CD8-positive, alpha-beta memory T cell (primary cell): ENCODE data around the gene SPTAN1. TPM values are rescaled to one million over a fixed set of nuclear protein-coding genes. Genes with fewer than 3 reads are reported as not detected.
"Not testable (repeated sequence)": the region's sequence is repeated elsewhere in the genome, so short reads cannot be mapped to it uniquely, and the experiment has no call there.

Source experiments
- CTCF ChIA-PET: fragments of 350-600 bp; sonication (Branson Sonifier 250); formaldehyde crosslinking; loops from one replicate; lab custom pipeline; 2021; ENCODE audit warnings: antibody characterized with exemption; lab: Charles Lee
- POLR2A ChIA-PET: fragments of 350-600 bp; sonication (Branson Sonifier 250); formaldehyde crosslinking; loops from one replicate; lab custom pipeline; 2021; ENCODE audit warnings: antibody characterized with exemption; lab: Charles Lee
- DNase-seq, 5 donors: peaks; one replicate each; pipeline versions ENCODE4 v3.0.0 to v3.0.0-alpha.2; 2020 to 2022; ENCODE audit warnings: mixed read lengths in 1 of 5
- H3K27ac ChIP-seq: one replicate; pipeline ENCODE4 v1.7.0; 2013; ENCODE audit warnings: low read depth, mild to moderate bottlenecking, low read length, moderate library complexity
- H3K27me3 ChIP-seq: 2 replicates; pipeline ENCODE4 v1.7.0; 2013; ENCODE audit warnings: low read length, mild to moderate bottlenecking; ENCODE audit not compliant: insufficient read depth, poor library complexity, severe bottlenecking
- H3K36me3 ChIP-seq: 2 replicates; pipeline ENCODE4 v1.7.0; 2013; ENCODE audit warnings: mild to moderate bottlenecking, low read length, moderate library complexity; ENCODE audit not compliant: insufficient read depth
- H3K4me1 ChIP-seq: 2 replicates; pipeline ENCODE4 v1.7.0; 2013; ENCODE audit warnings: mild to moderate bottlenecking, low read length, moderate library complexity; ENCODE audit not compliant: insufficient read depth
- H3K4me3 ChIP-seq: 2 replicates; pipeline ENCODE4 v1.7.0; 2013; ENCODE audit warnings: mild to moderate bottlenecking, low read length
- H3K9me3 ChIP-seq: 2 replicates; pipeline ENCODE4 v1.7.0; 2013; ENCODE audit warnings: mild to moderate bottlenecking, low read length
- H3K27ac Mint-ChIP-seq, 8 donors: one replicate each; pipeline ENCODE4 v1.8.0; 2020 to 2021; ENCODE audit warnings: mixed read lengths in 8 of 8, mild to moderate bottlenecking in 6 of 8, inconsistent platforms in 3 of 8, moderate library complexity in 3 of 8
- H3K27me3 Mint-ChIP-seq, 2 donors: one replicate each; pipeline ENCODE4 v1.8.0; 2020 to 2021; ENCODE audit warnings: mixed read lengths in 2 of 2, mild to moderate bottlenecking in 1 of 2, moderate library complexity in 1 of 2
- H3K36me3 Mint-ChIP-seq, 3 donors: one replicate each; pipeline ENCODE4 v1.8.0; 2020 to 2021; ENCODE audit warnings: mixed read lengths in 3 of 3, inconsistent platforms in 1 of 3, mild to moderate bottlenecking in 1 of 3
- H3K4me1 Mint-ChIP-seq, 3 donors: one replicate each; pipeline ENCODE4 v1.8.0; 2020 to 2021; ENCODE audit warnings: mixed read lengths in 3 of 3, inconsistent platforms in 1 of 3, mild to moderate bottlenecking in 1 of 3
- H3K4me3 Mint-ChIP-seq, 7 donors: one replicate each; pipeline ENCODE4 v1.8.0; 2020 to 2021; ENCODE audit warnings: mixed read lengths in 7 of 7, mild to moderate bottlenecking in 6 of 7, moderate library complexity in 4 of 7, inconsistent platforms in 2 of 7
- H3K9me3 Mint-ChIP-seq, 5 donors: one replicate each; pipeline ENCODE4 v1.8.0; 2020 to 2022; ENCODE audit warnings: mixed read lengths in 5 of 5, mild to moderate bottlenecking in 3 of 5, moderate library complexity in 2 of 5, inconsistent platforms in 1 of 5
- polyA plus RNA-seq: library from polyadenylated mRNA; unstranded; fragments of 300-500 nt; fragmentation: Illumina TruSeq; gene quantifications from one replicate; pipeline ENCODE4 v1.2.3, GENCODE V29; 2021
- total RNA-seq, 2 experiments: library from RNA; stranded (reverse); gene quantifications; one replicate each; pipeline ENCODE4 v1.2.3, GENCODE V29; 2021

Gene SPTAN1
- total and polyA plus RNA-seq, 3 experiments from 2014 or later: 132 to 203 (median 195) TPM

GRCh38 chr9:128656416-128657343, 104.3 kb downstream of the SPTAN1 start, which contains the start of gene DYNC2I2:
DYNC2I2 (minus strand) TSS chr9:128656847; CDS start chr9:128656726, 121 bp downstream.
- Mint-ChIP-seq H3K9me3 (no peaks in the 10 kb centered on the region), H3K36me3 (peaks cover 0 to 4% (median 0%) of the 10 kb centered on the region in 3 donors), H3K27me3 (peaks cover 0 to 2% of the 10 kb centered on the region in 2 donors), H3K27ac (peak within 1 kb of the TSS; percentile 88 to 99 (median 99)), H3K4me1 (peaks cover 7 to 8% (median 8%) of the 10 kb centered on the region in 3 donors), H3K4me3 (peak within 1 kb of the TSS; percentile 85 to 95 (median 94))
- H3K9me3 ChIP-seq: no peaks in the 10 kb centered on the region
- peak; percentile 95 to 98 (median 95) for DNase-seq
- POLR2A ChIA-PET: interaction anchor here (1.2 kb wide), 1 partner anchor 33 kb away, joined by 5 read pairs; no protein-coding TSS in a partner anchor
- peaks cover 8% of the 10 kb centered on the region for H3K4me1 ChIP-seq
- CTCF ChIA-PET: interaction anchor here (1.0 to 1.4 kb wide), 2 partner anchors 28 to 68 kb away, joined by 3 to 4 read pairs; no protein-coding TSS in a partner anchor
- peak within 1 kb of the TSS; percentile 98 for H3K4me3 ChIP-seq
- H3K27ac ChIP-seq: peak within 1 kb of the TSS; percentile 99
- no peaks in the 10 kb centered on the region for H3K27me3 ChIP-seq
- no peaks in the 10 kb centered on the region for H3K36me3 ChIP-seq

DNA sequence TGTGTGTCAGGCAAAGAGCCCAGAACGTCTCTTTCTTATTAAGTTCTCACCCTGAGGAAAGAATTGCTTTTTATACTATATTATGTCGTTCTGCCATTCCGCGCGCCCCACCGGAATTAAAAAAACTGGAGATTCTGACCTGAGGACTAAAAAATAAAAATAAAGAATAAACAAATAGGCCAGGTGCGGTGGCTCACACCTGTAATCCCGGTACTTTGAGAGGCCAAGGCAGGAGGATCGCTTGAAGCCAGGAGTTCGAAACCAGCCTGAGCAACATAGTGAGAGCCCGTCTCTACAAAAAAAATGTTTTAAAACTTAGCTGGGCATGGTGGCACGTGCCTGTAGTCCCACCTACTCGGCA, 104.9 kb downstream of the SPTAN1 start:
- Histone ChIP-seq H3K4me3 (peak overlapping the region; percentile 98), H3K27me3 (no peaks in the 10 kb centered on the region), H3K36me3 (no peaks in the 10 kb centered on the region), H3K4me1 (peaks cover 8% of the 10 kb centered on the region), H3K27ac (peak overlapping the region; percentile 99), H3K9me3 (no peaks in the 10 kb centered on the region)
- no peak for DNase-seq
- Mint-ChIP-seq H3K27me3 (peaks cover 0 to 2% of the 10 kb centered on the region in 2 donors), H3K4me3 (peak overlapping the region; percentile 85 to 95 (median 94)), H3K36me3 (peaks cover 0 to 4% (median 0%) of the 10 kb centered on the region in 3 donors), H3K27ac (peak overlapping the region; percentile 88 to 99 (median 99)), H3K9me3 (no peaks in the 10 kb centered on the region), H3K4me1 (peaks cover 7 to 8% (median 8%) of the 10 kb centered on the region in 3 donors)
- CTCF ChIA-PET: interaction anchor here (0.7 to 1.4 kb wide), 3 partner anchors 27 to 67 kb away, joined by 3 to 4 read pairs (median 3); no protein-coding TSS in a partner anchor
- POLR2A ChIA-PET: interaction anchor here (1.2 kb wide), 1 partner anchor 32 kb away, joined by 5 read pairs; no protein-coding TSS in a partner anchor

- ChIA-PET CTCF (interaction anchor here (0.7 to 1.4 kb wide), 3 partner anchors 27 to 67 kb away, joined by 3 to 4 read pairs (median 3); no protein-coding TSS in a partner anchor), POLR2A (no interaction called here)
- peak overlapping the region in 2 of 8 donors; percentile 40 to 99 for H3K27ac Mint-ChIP-seq
Measured at GRCh38 chr9:128657796-128658195, 105.4 kb downstream of the SPTAN1 start.

DNA sequence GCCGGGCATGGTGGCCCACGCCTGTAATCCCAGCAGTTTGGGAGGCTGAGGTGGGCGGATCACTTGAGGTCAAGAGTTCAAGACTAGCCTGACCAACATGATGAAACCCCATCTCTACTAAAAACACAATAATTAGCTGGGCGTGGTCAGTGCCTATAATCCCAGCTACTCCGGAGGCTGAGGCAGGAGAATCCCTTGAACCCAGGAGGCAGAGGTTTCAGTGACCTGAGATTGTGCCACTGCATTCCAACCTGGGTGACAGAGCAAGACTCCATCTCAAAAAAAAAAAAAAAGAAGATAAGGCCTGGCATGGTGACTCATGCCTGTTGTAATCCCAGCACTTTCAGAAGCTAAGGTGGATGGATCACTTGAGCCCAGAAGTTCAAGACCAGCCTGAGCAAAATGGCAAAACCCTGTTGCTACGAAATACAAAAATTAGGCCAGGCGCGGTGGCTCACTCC, 114.1 kb downstream of the SPTAN1 start:
- H3K4me1 ChIP-seq, H3K9me3 ChIP-seq, H3K4me1 Mint-ChIP-seq, H3K9me3 Mint-ChIP-seq, H3K27ac ChIP-seq, H3K36me3 ChIP-seq, H3K36me3 Mint-ChIP-seq, H3K27ac Mint-ChIP-seq, H3K27me3 Mint-ChIP-seq, H3K4me3 Mint-ChIP-seq, H3K4me3 ChIP-seq, CTCF ChIA-PET, H3K27me3 ChIP-seq: not testable (repeated sequence)
- DNase-seq: peak in 1 of 5 donors; percentile 10
- POLR2A ChIA-PET: interaction anchor here (0.7 kb wide), 1 partner anchor 18 kb away, joined by 6 read pairs; no protein-coding TSS in a partner anchor

More at GRCh38 chr9:128657796-128658195, 105.4 kb downstream of the SPTAN1 start:
- peaks cover 7 to 8% (median 8%) of the 10 kb centered on the region in 3 donors for H3K4me1 Mint-ChIP-seq
- no peaks in the 10 kb centered on the region for H3K9me3 Mint-ChIP-seq
- peaks cover 8% of the 10 kb centered on the region for H3K4me1 ChIP-seq
- H3K27ac ChIP-seq: no peak overlapping the region
- H3K36me3 ChIP-seq: no peaks in the 10 kb centered on the region
- H3K27me3 Mint-ChIP-seq: peaks cover 0 to 2% of the 10 kb centered on the region in 2 donors
- no peaks in the 10 kb centered on the region for H3K9me3 ChIP-seq
- no peak for DNase-seq
- H3K4me3 ChIP-seq: no peak overlapping the region
- peaks cover 0 to 4% (median 0%) of the 10 kb centered on the region in 3 donors for H3K36me3 Mint-ChIP-seq
- no peaks in the 10 kb centered on the region for H3K27me3 ChIP-seq
- peak overlapping the region in 3 of 7 donors; percentile 51 to 95 (median 94) for H3K4me3 Mint-ChIP-seq

DNA sequence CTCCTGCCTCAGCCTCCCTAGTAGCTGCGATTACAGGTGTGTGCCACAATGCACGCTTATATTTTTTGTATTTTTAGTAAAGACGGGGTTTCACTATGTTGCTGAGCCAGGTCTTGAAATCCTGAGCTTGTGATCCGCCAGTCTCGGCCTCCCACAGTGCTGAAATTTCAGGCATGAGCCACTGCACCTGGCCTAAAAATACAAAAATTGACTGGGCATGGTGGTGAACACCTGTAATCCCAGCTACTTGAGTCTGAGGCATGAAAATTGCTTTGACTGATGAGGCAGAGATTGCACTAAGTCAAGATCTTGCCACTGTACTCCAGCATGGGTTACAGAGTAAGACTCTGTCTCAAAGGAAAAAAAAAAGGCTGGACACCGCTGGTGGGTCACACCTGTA, 117.4 kb downstream of the SPTAN1 start:
- Histone ChIP-seq H3K27ac (no peak overlapping the region), H3K27me3 (no peaks in the 10 kb centered on the region), H3K4me3 (no peak overlapping the region), H3K36me3 (no peaks in the 10 kb centered on the region), H3K4me1 (no peaks in the 10 kb centered on the region), H3K9me3 (no peaks in the 10 kb centered on the region)
- no peaks in the 10 kb centered on the region for H3K27me3 Mint-ChIP-seq
- no peak overlapping the region for H3K27ac Mint-ChIP-seq
- no peaks in the 10 kb centered on the region for H3K4me1 Mint-ChIP-seq
- CTCF ChIA-PET: interaction anchor here (0.9 kb wide), 1 partner anchor 9 kb away, joined by 3 read pairs; no protein-coding TSS in a partner anchor
- POLR2A ChIA-PET: no interaction called here
- H3K9me3 Mint-ChIP-seq: no peaks in the 10 kb centered on the region
- no peak overlapping the region for H3K4me3 Mint-ChIP-seq
- H3K36me3 Mint-ChIP-seq: no peaks in the 10 kb centered on the region
- no peak for DNase-seq

DNA sequence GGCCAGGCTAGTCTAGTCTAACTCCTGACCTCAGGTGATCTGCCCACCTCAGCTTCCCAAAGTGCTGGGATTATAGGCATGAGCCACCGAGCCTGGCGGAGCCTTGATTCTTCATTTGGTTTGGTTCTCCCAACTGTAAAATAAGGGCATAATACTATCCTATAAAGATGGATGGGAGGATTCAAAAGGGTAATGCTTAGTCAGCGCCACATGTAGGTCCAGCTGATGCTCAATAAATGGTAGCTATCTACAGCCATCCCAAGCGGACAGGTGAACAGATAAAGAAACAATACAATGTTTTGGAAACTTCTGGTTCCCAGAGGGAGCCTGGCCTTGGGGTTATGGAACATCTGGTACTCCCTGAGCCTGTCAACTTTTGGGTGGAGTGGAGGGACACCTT, 123.0 kb downstream of the SPTAN1 start:
- Histone ChIP-seq H3K9me3 (no peaks in the 10 kb centered on the region), H3K4me3 (no peak overlapping the region), H3K36me3 (no peaks in the 10 kb centered on the region), H3K27ac (no peak overlapping the region), H3K4me1 (no peaks in the 10 kb centered on the region), H3K27me3 (no peaks in the 10 kb centered on the region)
- POLR2A ChIA-PET: interaction anchor here (0.5 kb wide), 1 partner anchor 361 kb away, joined by 3 read pairs; the partner anchor contains the start of gene MIGA2
- Mint-ChIP-seq H3K27me3 (no peaks in the 10 kb centered on the region), H3K36me3 (peaks cover 0 to 2% (median 0%) of the 10 kb centered on the region in 3 donors), H3K4me1 (no peaks in the 10 kb centered on the region), H3K4me3 (no peak overlapping the region), H3K9me3 (no peaks in the 10 kb centered on the region), H3K27ac (no peak overlapping the region)
- DNase-seq: no peak
- CTCF ChIA-PET: no interaction called here

DNA sequence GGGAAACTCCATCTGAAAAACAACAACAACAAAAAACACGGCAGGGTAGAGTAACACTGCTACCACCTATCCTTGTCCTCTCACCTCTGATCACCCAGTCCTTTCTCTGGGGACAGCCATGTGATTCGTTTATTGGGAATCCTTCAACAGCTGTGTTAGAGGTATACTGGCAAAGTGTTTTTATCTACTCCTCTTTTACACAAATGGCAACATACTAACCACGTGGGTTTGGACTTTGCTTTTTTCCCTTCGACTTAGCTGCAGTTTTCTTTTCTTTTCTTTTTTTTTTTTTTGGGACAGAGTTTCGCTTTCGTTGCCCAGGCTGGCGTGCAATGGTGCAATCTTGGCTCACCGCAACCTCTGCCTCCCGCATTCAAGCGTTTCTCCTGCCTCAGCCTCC, 125.4 kb downstream of the SPTAN1 start:
- Mint-ChIP-seq H3K27me3 (no peaks in the 10 kb centered on the region), H3K27ac (no peak overlapping the region), H3K4me1 (peaks cover 2 to 6% (median 5%) of the 10 kb centered on the region in 3 donors), H3K9me3 (no peaks in the 10 kb centered on the region), H3K36me3 (peaks cover 0 to 4% (median 0%) of the 10 kb centered on the region in 3 donors), H3K4me3 (no peak overlapping the region)
- POLR2A ChIA-PET: no interaction called here
- CTCF ChIA-PET: interaction anchor here (0.7 to 1.0 kb wide), 2 partner anchors 25 to 107 kb away, joined by 3 read pairs; no protein-coding TSS in a partner anchor
- Histone ChIP-seq H3K27ac (no peak overlapping the region), H3K4me1 (peaks cover under 1% of the 10 kb centered on the region), H3K27me3 (no peaks in the 10 kb centered on the region), H3K9me3 (no peaks in the 10 kb centered on the region), H3K4me3 (no peak overlapping the region), H3K36me3 (no peaks in the 10 kb centered on the region)
- no peak for DNase-seq
